OCI-LY3 (cell line): ENCODE measurements around the gene DDX31.

Experiments
- EZH2phosphoT487 ChIP-seq: fragments of 200-600 bp; shearing (Covaris generic); IDR thresholded peaks from 2 replicates; pipeline ENCODE4 v1.6.1; 2018; ENCODE audit warnings: antibody characterized with exemption, mixed run types, low read depth
- TF ChIP-seq, protein P1 (sequence below): fragments of 200-600, 300-600 bp; sonication (generic); IDR thresholded peaks from 2 replicates; pipeline ENCODE4 v1.5.1; 2014; ENCODE audit warnings: antibody characterized with exemption, low read length, low read depth

DNA sequence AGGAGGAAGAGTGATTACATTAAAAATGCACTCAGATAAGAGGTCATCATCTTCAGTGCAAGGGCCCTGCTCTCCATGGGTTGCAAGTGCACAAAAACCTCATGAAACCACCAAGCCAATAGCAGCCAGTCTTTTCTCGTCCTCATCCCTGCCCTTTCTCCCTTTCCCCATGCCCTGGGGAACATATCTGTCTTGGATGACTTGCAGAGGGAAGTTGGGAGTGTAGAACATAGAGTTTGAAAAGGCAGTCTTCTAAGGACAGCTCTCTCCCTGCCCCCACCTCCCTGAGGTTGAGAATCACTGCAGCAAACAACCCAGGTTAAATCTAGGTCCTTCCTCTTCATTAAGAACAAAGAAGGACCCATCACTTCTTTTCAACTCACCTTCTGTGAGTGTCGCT is 22.0 kb downstream of the DDX31 start:
- TF ChIP-seq, protein P1, sequence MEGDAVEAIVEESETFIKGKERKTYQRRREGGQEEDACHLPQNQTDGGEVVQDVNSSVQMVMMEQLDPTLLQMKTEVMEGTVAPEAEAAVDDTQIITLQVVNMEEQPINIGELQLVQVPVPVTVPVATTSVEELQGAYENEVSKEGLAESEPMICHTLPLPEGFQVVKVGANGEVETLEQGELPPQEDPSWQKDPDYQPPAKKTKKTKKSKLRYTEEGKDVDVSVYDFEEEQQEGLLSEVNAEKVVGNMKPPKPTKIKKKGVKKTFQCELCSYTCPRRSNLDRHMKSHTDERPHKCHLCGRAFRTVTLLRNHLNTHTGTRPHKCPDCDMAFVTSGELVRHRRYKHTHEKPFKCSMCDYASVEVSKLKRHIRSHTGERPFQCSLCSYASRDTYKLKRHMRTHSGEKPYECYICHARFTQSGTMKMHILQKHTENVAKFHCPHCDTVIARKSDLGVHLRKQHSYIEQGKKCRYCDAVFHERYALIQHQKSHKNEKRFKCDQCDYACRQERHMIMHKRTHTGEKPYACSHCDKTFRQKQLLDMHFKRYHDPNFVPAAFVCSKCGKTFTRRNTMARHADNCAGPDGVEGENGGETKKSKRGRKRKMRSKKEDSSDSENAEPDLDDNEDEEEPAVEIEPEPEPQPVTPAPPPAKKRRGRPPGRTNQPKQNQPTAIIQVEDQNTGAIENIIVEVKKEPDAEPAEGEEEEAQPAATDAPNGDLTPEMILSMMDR: no peak
- no peak for TF ChIP-seq EZH2phosphoT487
